NCI-H128 (cell line): ENCODE data around the gene NUBPL.
"Not testable (repeated sequence)": the region's sequence is repeated elsewhere in the genome, so short reads cannot be mapped to it uniquely, and the experiment has no call there.

Experiments
- DNase-seq: peaks from one replicate; lab custom pipeline; 2025; ENCODE audit not compliant: unreplicated experiment; lab: John Stamatoyannopoulos, UW

Gene NUBPL

GRCh38 chr14:31868096-31868495, 306.9 kb downstream of the NUBPL start:
- DNase-seq = not testable (repeated sequence)

GRCh38 chr14:31876741-31877140, 315.5 kb downstream of the NUBPL start:
- no peak for DNase-seq

GRCh38 chr14:31877255-31877798, 316.1 kb downstream of the NUBPL start:
- DNase-seq = no peak

GRCh38 chr14:31879661-31880348, 318.6 kb downstream of the NUBPL start:
- no peak for DNase-seq

GRCh38 chr14:31880935-31881334, 319.7 kb downstream of the NUBPL start:
- DNase-seq = no peak

- DNase-seq = no peak
These were observed 320.5 kb downstream of the NUBPL start for GRCh38 chr14:31881531-31882310.

GRCh38 chr14:31884238-31884637, 323.0 kb downstream of the NUBPL start:
- DNase-seq = no peak

GRCh38 chr14:31884776-31885379, 323.7 kb downstream of the NUBPL start:
- no peak for DNase-seq

GRCh38 chr14:31886156-31886835, 325.1 kb downstream of the NUBPL start:
- DNase-seq = no peak

- no peak for DNase-seq
These were observed 326.9 kb downstream of the NUBPL start for GRCh38 chr14:31887929-31888580.

- DNase-seq = no peak
These were observed 328.1 kb downstream of the NUBPL start for GRCh38 chr14:31889297-31889696.

- DNase-seq = not testable (repeated sequence)
These were observed 329.0 kb downstream of the NUBPL start for GRCh38 chr14:31890202-31890601.

GRCh38 chr14:31893221-31893757, 332.1 kb downstream of the NUBPL start:
- no peak for DNase-seq

GRCh38 chr14:31894351-31894750, 333.1 kb downstream of the NUBPL start:
- no peak for DNase-seq

- no peak for DNase-seq
These were observed 334.0 kb downstream of the NUBPL start for GRCh38 chr14:31895206-31895605.

GRCh38 chr14:31895646-31896045, 334.4 kb downstream of the NUBPL start:
- no peak for DNase-seq

- no peak for DNase-seq
These were observed 336.5 kb downstream of the NUBPL start for GRCh38 chr14:31897581-31898186.

- DNase-seq = no peak
These were observed 337.8 kb downstream of the NUBPL start for GRCh38 chr14:31898838-31899528.

- DNase-seq = no peak
These were observed 340.8 kb downstream of the NUBPL start for GRCh38 chr14:31902002-31902401.
